Fibroblast of skin of abdomen (primary cell): ENCODE results near the gene NRG2.

Source experiments
- DNase-seq: peaks from one replicate; pipeline ENCODE4 v3.0.0-alpha.2; 2013

The NRG2 gene

DNA sequence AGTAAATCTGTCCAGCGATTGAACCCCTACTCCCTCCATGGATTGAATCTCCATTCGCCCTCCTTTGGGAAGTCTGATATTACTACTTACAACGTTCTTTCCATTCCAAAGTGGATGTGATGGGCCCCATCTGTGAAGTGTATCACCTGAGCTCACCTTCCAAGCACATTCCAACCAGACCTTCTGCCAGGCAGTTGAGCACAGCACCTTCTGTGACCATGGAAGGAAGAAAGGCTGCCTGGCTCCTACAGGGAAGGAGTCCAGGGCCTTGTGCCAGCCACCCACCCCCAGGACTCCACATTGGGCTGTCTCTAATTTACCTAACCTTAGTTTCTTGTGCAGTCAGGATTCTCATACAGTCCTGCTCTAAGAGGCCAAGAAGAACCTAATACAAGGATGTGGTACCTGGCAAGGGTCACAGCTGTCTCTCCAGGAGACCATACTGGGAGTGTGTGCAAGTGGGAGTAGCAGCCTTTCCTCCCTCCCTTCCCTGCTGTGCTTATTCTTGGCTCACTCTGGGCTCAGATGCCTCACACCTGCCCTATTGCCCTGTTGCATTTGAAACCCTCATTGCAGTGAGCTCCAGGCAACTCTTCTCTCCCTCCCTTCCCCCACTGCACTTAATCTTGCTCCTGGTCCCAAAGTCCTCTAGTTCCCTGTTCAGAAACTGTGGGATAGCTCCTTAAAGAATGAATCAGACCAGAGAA, 116.1 kb downstream of the NRG2 start:
- no peak for DNase-seq

DNA sequence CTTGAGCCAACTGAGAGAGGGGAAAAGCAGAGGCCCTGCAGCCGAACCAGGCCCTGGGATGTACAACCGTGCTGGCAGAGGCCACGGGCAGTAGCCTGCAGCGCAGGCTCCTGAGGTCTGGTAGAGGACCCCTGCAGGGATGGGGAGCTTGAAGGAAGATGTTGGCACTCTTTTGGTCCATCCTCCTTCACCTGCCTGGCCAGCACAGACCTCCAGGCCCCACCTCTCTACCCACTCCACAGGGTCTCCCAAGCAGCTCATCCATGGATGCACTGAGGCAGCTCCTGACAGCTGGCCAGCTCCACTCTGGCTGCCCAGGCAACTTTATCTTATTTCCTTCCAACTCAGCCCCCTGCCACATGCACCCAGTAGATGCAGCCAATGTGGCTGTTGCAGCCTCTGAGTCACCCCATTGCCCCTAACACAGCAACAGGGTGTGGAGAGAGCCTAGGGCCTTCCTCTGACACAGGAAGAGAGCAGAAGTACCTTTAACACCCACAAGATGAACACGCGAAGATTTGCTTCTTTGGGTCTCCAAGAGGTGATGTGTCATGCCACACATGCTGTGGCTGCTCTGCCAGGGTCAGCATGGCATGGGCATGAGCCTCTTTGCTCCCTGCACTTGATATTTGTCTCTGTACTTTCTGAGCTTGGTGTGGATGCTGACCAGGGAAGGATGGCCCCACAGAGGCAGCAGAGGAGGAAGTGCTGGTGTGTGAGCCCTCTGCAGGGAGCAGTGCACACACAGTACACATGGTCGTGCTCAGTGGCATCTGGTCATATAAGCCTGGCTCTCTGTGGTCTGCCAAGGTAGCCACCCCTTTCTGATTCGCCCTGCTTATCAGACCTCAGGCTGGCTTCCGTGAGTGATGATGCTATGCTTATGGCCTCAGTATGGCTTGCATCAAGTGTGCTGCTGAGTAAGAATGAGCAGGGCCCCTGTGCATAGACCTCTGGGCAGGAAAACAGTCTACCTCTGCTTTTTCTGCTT, 117.2 kb downstream of the NRG2 start:
- no peak for DNase-seq

DNA sequence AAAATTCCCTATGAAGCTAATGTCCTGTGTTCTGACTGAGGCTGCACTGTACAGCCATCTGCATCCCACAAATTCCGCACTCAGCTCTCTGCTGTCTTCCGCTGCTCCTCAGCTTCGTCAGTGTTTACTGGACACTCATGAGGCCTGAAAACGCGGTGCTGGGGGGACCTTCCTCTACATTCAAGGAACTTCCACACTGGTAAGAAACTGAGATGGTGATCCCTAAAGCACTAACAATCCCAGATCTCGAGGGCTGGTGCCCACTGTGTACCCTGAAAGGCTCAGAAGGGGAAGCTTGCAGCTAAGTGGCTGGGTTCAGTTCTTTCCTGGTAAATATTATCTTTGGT, 117.9 kb downstream of the NRG2 start:
- DNase-seq, result no peak

DNA sequence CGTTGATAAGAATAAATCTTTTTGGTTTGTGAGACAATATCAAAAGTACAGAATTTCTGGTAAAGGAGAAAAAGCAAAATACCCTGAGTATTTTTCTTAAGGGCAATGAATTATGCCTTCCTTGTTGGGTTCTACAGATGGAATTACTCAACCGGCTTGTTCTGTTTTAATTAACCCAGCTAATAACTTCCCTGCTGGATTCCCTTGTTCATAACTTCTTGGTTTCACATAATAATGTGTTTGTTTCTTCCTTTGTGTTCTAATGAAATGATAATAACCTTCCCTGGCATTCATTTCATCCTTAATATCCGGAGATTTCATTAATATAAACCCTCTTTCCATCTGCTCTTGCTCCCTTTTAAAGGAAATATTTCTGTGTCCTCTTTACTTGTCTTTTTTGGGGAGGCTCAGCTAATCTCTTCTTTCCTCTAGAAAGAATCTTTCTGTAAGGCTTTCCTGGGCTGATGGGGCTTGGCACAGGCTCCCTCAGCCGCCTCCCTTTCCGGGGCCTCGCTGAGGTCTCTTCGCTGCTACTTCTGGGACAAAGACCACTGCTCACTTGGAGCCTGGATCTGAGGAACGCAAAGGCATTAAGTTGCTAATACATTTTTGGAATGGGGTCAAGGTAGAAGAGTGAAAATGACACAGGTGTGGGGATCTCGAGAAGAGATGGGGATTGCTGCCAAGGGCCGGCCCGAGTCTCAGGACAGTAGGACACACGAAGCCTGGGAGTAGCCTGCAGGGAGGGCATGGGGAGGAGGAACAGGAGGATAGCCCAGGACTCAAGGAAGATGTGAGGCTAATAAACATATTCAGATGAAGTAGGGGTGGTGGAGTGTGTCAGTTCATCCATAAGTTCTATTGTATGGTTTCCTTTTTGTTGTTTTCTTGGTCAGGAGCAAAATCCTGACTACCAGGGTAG, 118.5 kb downstream of the NRG2 start:
- no peak for DNase-seq

DNA sequence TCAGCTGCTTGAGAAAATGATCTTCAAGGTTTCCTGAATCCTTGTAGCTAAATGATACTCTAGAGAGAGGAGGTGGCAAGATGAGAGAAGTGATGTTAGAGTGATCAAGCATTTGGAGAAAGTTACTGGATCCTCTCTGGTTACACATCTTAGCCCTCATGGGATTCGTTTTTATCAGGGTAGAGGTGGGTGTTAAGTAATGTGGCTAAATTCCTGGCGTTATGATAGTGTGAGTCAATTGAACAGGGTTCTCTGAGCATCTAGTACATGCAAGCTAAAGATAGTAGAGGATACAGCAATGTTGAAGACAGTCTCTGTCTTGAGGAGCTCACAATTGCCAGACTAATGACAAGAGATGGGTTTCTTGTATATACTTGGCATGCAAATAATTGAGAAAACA, 123.8 kb downstream of the NRG2 start:
- no peak for DNase-seq

GRCh38 chr5:139915834-139916233, 127.3 kb downstream of the NRG2 start:
- DNase-seq, result no peak

DNA sequence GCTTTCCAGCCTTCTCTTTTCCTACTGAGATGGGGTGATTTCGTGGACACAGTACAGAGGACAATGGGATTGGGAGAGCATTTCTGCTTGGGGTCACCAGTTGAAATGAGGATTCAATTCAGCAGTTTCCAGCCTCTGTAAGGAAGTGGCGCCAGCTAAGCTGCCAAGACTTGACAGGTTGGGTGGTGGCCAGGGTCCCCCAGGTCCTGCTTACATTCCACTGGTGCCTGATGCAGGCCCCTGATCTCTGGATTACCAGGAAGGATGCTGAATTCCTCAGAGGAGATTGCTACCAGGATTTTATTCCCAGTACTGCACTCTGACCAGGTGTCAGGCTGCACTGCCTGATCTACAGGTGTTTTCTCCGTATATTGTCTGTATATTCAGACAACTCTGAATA, 127.8 kb downstream of the NRG2 start:
- DNase-seq, result no peak

DNA sequence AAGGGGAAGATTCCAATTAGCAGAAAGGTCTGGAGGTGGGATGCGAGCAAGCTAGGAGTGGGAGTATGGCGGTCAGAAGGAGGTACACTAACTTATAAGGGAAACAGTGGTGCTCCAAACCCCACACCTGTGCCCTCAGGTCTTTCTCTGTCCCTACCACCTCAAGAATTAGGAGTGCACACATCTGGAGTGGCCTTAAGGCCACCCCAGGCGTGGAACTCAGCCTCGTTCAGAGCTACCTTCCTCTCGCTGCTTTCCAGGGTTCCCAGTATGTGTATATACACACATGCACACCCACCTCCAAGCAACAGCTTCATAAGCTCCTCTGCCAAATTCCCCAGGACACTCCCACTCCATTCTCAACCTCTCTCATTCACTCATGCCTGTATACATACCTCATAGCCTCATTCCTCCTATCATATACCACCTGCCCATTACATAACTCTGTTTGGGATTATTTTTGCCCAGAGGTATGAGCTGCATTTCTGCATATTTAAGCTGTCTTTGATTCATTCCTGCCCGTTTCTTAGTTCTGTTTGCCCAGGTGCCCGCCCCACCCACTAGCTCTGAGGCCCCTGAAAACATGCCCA, 128.8 kb downstream of the NRG2 start:
- DNase-seq, result no peak

DNA sequence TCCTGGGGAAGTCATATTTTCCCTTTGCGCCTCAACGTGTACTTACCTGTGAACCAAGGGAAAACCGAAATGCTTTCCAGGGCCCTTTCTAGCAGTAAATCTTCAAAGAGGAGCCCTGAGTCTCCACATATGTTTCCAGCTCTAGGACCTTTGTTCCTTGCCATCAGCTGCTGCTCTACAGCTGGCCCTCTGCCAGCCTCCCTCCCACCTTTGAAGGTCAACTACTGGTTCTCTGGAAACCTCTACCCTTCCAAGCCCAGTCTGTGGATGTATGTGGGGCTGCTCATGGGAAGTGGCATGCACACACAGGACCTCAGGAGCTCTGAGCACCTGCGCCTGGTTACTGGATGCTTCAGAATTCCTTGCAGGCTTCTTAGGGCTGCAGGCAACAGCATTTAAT, 130.3 kb downstream of the NRG2 start:
- no peak for DNase-seq

GRCh38 chr5:139912158-139912557, 130.9 kb downstream of the NRG2 start:
- no peak for DNase-seq

DNA sequence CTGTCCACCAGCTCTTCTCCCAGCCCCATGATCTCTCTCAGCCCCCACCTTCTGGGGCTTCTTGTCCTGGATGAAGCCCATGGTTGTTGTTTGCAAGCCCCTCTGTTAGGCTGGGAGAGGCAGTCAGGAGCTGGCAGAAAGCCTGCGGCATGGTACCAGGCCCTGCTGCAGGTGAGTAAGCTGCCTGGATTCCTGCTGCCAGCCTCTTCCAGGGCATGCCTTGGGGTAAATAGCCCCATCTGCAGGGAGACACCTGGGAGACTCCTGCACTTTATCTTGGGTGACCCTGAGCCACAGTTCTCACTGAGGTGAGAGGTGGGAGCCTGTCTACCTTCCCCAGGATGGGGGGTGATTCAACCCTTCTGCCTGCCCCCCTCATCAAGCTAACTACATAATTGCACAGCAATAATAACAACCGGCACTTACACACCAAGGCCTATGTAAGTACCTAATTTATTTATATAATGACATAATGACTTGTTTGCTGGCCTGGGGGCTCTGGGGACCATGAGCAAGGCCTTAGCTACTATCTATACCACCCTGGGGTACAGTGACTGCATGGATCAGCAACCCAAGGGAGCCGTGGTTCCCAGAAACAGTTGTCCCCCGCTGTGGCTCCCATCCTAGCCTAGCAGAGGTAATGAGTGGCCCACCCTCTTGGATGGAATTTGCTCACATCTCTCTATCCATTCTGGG, 131.5 kb downstream of the NRG2 start:
- no peak for DNase-seq

GRCh38 chr5:139910901-139911300, 132.2 kb downstream of the NRG2 start:
- DNase-seq, result no peak

DNA sequence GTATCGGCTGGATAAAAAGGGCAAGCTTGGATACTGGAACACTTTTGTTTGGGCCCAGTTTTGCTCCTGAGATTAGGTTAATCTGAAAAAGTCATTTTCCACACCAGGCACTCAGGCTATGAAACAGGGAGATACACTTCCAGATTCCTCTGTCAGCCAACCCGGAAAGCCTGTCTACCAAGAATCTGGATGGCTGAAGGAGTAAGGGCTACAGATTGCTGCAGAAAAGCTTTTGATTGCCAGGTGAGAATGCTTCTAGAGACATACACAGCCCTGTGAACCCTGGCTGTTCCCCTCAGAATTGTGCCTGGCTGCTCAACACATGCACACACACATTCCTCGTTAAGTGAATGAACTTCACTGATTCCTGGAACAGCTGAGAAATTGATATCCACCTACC, 133.1 kb downstream of the NRG2 start:
- DNase-seq, result no peak

- DNase-seq, result no peak
Observed at GRCh38 chr5:139908749-139909148, 134.3 kb downstream of the NRG2 start.

- DNase-seq, result no peak
Observed at GRCh38 chr5:139906661-139907060, 136.4 kb downstream of the NRG2 start.

GRCh38 chr5:139904816-139905661, 138.1 kb downstream of the NRG2 start:
- no peak for DNase-seq

DNA sequence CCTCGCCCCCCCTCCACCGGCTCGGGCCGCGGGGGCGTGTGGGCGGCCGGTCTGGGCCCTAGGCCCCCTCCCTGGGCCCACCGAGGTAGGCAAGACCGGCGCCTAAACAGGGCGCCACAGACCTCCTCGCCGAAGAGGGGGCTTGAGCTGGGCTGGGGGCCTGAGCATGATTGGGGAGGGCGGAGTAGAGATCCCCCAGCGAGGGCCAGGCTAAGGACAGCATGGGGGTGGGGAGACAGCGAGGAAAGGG, 138.6 kb downstream of the NRG2 start:
- no peak for DNase-seq

DNA sequence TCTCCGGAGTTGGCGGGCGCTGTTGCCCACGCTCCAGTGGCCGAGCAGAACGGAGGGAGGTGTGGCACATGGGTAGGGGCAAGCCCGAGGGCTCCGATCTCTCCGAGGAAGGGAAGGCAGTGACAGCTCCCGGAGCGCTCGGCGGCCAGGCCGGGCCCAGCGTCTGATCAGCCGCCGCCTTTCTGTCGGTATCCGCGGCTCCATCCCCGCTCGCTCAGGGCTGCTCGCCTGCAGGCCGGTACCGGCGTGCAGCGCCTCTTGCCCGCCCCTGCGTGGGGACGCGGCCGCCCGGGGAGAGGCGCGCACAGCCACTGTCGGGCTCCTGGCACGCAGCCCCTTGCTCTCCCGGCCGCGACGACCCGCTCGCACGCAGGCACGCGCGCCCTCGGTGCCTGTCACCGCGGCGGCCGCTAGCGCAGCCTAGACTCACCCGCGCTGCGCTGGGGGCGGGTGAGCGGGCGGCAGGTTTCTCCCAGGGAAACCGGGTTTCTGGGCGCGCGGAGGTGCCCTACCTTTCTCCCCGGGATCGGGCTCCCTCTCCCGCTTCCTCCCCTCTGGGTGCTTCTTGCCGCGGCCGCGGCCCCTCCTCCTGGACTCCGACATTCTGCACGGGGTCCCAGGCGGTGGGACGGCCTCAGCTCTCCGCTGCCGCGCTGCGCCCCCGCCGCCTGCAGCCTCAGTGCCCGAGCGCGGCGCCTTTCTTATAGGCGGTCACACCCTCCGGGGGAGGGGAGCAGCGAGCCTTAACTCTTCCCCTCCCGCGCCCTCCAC, 139.1 kb downstream of the NRG2 start:
- no peak for DNase-seq

DNA sequence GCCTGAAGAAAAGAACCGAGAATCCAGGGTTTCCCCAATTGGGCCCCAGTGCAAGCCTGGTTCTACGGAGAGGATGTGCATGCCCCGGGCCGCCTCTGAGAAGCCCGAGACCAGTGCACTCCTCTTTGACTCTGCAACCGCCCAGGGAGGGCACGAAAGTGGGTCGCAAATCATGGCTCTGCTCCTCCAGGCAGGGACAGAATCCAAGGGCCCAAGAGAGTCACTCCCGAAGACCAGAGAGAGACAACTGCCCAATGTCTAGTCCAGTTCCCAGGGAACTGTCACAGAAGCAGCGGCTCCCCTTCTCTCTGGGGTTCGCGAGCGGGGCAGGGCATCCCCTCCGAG, 139.7 kb downstream of the NRG2 start:
- no peak for DNase-seq

DNA sequence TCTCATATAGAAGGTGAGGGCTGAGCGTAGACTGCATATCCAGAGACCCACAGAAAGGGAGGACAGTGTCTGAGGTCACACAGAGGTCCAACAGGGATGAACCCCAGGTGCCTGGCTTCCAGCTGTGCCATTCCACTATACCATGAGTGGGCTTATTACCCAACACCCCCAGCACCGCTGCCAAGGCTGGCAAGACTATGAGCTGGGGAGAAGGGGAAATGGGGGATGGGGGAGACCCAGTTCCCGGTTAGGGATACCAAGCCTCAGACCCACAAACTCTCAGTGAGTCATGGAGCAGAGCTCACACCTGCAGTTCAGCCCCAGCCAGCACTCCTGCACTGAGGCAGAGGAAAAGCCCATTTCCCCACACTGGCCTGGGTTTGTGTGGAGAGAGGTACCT, 141.1 kb downstream of the NRG2 start:
- DNase-seq, result no peak

- no peak for DNase-seq
Observed at GRCh38 chr5:139901251-139901575, 141.9 kb downstream of the NRG2 start.
